AG04449 (cell line): ENCODE data around the gene ABTB2.

ENCODE experiments used
- CTCF ChIA-PET: fragments of 350-600 bp; formaldehyde crosslinking; extraction: SDS; loops from one replicate; lab custom pipeline; 2021; ENCODE audit warnings: antibody characterized with exemption; lab: Yijun Ruan, JAX
- POLR2A ChIA-PET: fragments of 400-600, 350-600 bp; formaldehyde crosslinking; extraction: SDS; loops from one replicate; lab custom pipeline; 2020; ENCODE audit warnings: antibody characterized with exemption, inconsistent platforms; lab: Yijun Ruan, JAX
- DNase-seq: peaks from one replicate; pipeline ENCODE4 v3.0.0-alpha.2; 2010; ENCODE audit warnings: low read depth, low spot score
- H3K4me3 ChIP-seq: 2 replicates; pipeline ENCODE4 v1.5.1; 2011; ENCODE audit warnings: low read depth, mild to moderate bottlenecking, control low read depth, low read length
- CTCF ChIP-seq: IDR thresholded peaks from one replicate; pipeline ENCODE4 v1.5.1; 2011; ENCODE audit warnings: mild to moderate bottlenecking, moderate library complexity, low read length, control low read depth, inconsistent platforms; ENCODE audit not compliant: insufficient read depth; ENCODE audit errors: missing control alignments

The ABTB2 gene

GRCh38 chr11:34268906-34269430, 88.8 kb downstream of the ABTB2 start:
- ChIA-PET POLR2A (no interaction called here), CTCF (no interaction called here)
- DNase-seq: no peak
- H3K4me3 ChIP-seq: no peak overlapping the region
- no peak for TF ChIP-seq CTCF

- no peak for DNase-seq
- no peak overlapping the region for H3K4me3 ChIP-seq
- ChIA-PET CTCF (no interaction called here), POLR2A (no interaction called here)
- no peak for TF ChIP-seq CTCF
Measured at GRCh38 chr11:34267417-34267816, 90.4 kb downstream of the ABTB2 start.

- ChIA-PET POLR2A (no interaction called here), CTCF (no interaction called here)
- H3K4me3 ChIP-seq: no peak overlapping the region
- TF ChIP-seq CTCF: no peak
- DNase-seq: no peak
Measured at GRCh38 chr11:34267013-34267412, 90.8 kb downstream of the ABTB2 start.

- POLR2A ChIA-PET: no interaction called here
- no peak for TF ChIP-seq CTCF
- CTCF ChIA-PET: no interaction called here
- H3K4me3 ChIP-seq: no peak overlapping the region
- DNase-seq: peak; percentile 67
Measured at GRCh38 chr11:34266090-34266912, 91.5 kb downstream of the ABTB2 start.

GRCh38 chr11:34264303-34265110, 93.3 kb downstream of the ABTB2 start:
- no peak for DNase-seq
- POLR2A ChIA-PET: no interaction called here
- TF ChIP-seq CTCF: no peak
- no peak overlapping the region for H3K4me3 ChIP-seq
- CTCF ChIA-PET: interaction anchor here (1.2 kb wide), 1 partner anchor 90 kb away, joined by 4 read pairs; no protein-coding TSS in a partner anchor
